ENCODE results near the gene ZDHHC14.

ZDHHC14 gene

DNA sequence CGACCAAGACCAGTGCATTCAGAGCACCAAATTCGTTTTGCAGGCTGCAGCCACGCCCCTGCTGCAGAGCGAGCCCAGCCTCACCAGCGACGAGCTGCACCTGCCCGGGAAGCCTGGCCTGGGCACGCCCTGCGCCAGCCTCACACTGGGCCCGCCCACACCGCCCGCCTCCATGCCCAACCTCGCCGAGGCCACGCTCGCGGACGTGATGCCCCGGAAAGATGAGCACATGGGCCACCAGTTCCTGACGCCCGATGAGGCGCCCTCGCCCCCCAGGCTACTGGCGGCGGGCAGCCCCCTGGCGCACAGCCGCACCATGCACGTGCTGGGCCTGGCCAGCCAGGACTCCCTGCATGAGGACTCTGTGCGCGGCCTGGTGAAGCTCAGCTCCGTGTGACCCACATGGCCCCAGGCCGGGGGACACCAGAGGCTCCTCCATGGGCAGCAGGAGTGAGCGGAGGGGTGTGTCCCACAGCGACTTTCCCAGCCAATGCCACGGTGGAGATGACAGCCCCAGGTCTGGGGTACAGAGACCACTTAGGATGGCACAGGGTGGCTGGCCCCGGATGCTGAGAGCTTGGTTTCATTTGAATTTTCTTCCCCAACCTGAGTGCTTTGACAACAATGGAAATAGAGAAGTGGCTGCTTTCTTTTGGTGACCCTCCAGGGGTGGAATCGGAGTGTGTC is 291.9 kb downstream of the ZDHHC14 start:
- Histone ChIP-seq H3K4me3 (ENCODE audit: low read length in 2 of 2) (no peak overlapping the region), H3K27ac (ENCODE audit: low read length) (no peak overlapping the region), H3K27me3 (ENCODE audit: control insufficient read depth in 1 of 2, insufficient read depth in 2 of 2, low read length in 2 of 2) (no peaks in the 10 kb centered on the region), H3K9me3 (ENCODE audit: control insufficient read depth in 2 of 2, low read length in 2 of 2) (no peaks in the 10 kb centered on the region), H3K4me1 (ENCODE audit: control insufficient read depth, insufficient read depth, low read length) (peaks cover 13% of the 10 kb centered on the region), H3K36me3 (ENCODE audit: control insufficient read depth in 2 of 2, insufficient read depth in 2 of 2, low read length in 2 of 2) (no peaks in the 10 kb centered on the region), H3K9ac (ENCODE audit: low read length in 2 of 2) (no peak overlapping the region)

GRCh38 chr6:157673596-157673995 is 292.6 kb downstream of the ZDHHC14 start:
- Histone ChIP-seq H3K4me1 (ENCODE audit: control insufficient read depth, insufficient read depth, low read length) (peaks cover 13% of the 10 kb centered on the region), H3K9ac (ENCODE audit: low read length in 2 of 2) (no peak overlapping the region), H3K4me3 (ENCODE audit: low read length in 2 of 2) (no peak overlapping the region), H3K36me3 (ENCODE audit: control insufficient read depth in 2 of 2, insufficient read depth in 2 of 2, low read length in 2 of 2) (no peaks in the 10 kb centered on the region), H3K27me3 (ENCODE audit: control insufficient read depth in 1 of 2, insufficient read depth in 2 of 2, low read length in 2 of 2) (no peaks in the 10 kb centered on the region), H3K27ac (ENCODE audit: low read length) (no peak overlapping the region), H3K9me3 (ENCODE audit: control insufficient read depth in 2 of 2, low read length in 2 of 2) (peaks cover 0 to 5% of the 10 kb centered on the region in 2 donors)

GRCh38 chr6:157674061-157674460 is 293.1 kb downstream of the ZDHHC14 start:
- Histone ChIP-seq H3K27me3 (ENCODE audit: control insufficient read depth in 1 of 2, insufficient read depth in 2 of 2, low read length in 2 of 2) (no peaks in the 10 kb centered on the region), H3K27ac (ENCODE audit: low read length) (no peak overlapping the region), H3K9me3 (ENCODE audit: control insufficient read depth in 2 of 2, low read length in 2 of 2) (peaks cover 0 to 5% of the 10 kb centered on the region in 2 donors), H3K4me1 (ENCODE audit: control insufficient read depth, insufficient read depth, low read length) (peaks cover 9% of the 10 kb centered on the region), H3K36me3 (ENCODE audit: control insufficient read depth in 2 of 2, insufficient read depth in 2 of 2, low read length in 2 of 2) (no peaks in the 10 kb centered on the region), H3K9ac (ENCODE audit: low read length in 2 of 2) (no peak overlapping the region), H3K4me3 (ENCODE audit: low read length in 2 of 2) (no peak overlapping the region)

- no peak overlapping the region for H3K4me3 ChIP-seq (ENCODE audit: low read length in 2 of 2)
- no peaks in the 10 kb centered on the region for H3K4me1 ChIP-seq (ENCODE audit: control insufficient read depth, insufficient read depth, low read length)
- H3K9ac ChIP-seq (ENCODE audit: low read length in 2 of 2) = no peak overlapping the region
- peaks cover 0 to 5% of the 10 kb centered on the region in 2 donors for H3K9me3 ChIP-seq (ENCODE audit: control insufficient read depth in 2 of 2, low read length in 2 of 2)
- no peaks in the 10 kb centered on the region for H3K27me3 ChIP-seq (ENCODE audit: control insufficient read depth in 1 of 2, insufficient read depth in 2 of 2, low read length in 2 of 2)
- H3K27ac ChIP-seq (ENCODE audit: low read length) = no peak overlapping the region
- no peaks in the 10 kb centered on the region for H3K36me3 ChIP-seq (ENCODE audit: control insufficient read depth in 2 of 2, insufficient read depth in 2 of 2, low read length in 2 of 2)
These were observed 294.8 kb downstream of the ZDHHC14 start for GRCh38 chr6:157675831-157676230.

- no peak overlapping the region for H3K27ac ChIP-seq (ENCODE audit: low read length)
- no peak overlapping the region for H3K4me3 ChIP-seq (ENCODE audit: low read length in 2 of 2)
- no peak overlapping the region for H3K9ac ChIP-seq (ENCODE audit: low read length in 2 of 2)
- no peaks in the 10 kb centered on the region for H3K36me3 ChIP-seq (ENCODE audit: control insufficient read depth in 2 of 2, insufficient read depth in 2 of 2, low read length in 2 of 2)
- H3K27me3 ChIP-seq (ENCODE audit: control insufficient read depth in 1 of 2, insufficient read depth in 2 of 2, low read length in 2 of 2) = no peaks in the 10 kb centered on the region
- no peaks in the 10 kb centered on the region for H3K4me1 ChIP-seq (ENCODE audit: control insufficient read depth, insufficient read depth, low read length)
- peaks cover 0 to 5% of the 10 kb centered on the region in 2 donors for H3K9me3 ChIP-seq (ENCODE audit: control insufficient read depth in 2 of 2, low read length in 2 of 2)
These were observed 295.3 kb downstream of the ZDHHC14 start for GRCh38 chr6:157676241-157676640.

GRCh38 chr6:157677235-157677634 is 296.2 kb downstream of the ZDHHC14 start:
- Histone ChIP-seq H3K36me3 (ENCODE audit: control insufficient read depth in 2 of 2, insufficient read depth in 2 of 2, low read length in 2 of 2) (no peaks in the 10 kb centered on the region), H3K9ac (ENCODE audit: low read length in 2 of 2) (no peak overlapping the region), H3K27ac (ENCODE audit: low read length) (no peak overlapping the region), H3K27me3 (ENCODE audit: control insufficient read depth in 1 of 2, insufficient read depth in 2 of 2, low read length in 2 of 2) (no peaks in the 10 kb centered on the region), H3K9me3 (ENCODE audit: control insufficient read depth in 2 of 2, low read length in 2 of 2) (peaks cover 0 to 5% of the 10 kb centered on the region in 2 donors), H3K4me3 (ENCODE audit: low read length in 2 of 2) (no peak overlapping the region), H3K4me1 (ENCODE audit: control insufficient read depth, insufficient read depth, low read length) (no peaks in the 10 kb centered on the region)

DNA sequence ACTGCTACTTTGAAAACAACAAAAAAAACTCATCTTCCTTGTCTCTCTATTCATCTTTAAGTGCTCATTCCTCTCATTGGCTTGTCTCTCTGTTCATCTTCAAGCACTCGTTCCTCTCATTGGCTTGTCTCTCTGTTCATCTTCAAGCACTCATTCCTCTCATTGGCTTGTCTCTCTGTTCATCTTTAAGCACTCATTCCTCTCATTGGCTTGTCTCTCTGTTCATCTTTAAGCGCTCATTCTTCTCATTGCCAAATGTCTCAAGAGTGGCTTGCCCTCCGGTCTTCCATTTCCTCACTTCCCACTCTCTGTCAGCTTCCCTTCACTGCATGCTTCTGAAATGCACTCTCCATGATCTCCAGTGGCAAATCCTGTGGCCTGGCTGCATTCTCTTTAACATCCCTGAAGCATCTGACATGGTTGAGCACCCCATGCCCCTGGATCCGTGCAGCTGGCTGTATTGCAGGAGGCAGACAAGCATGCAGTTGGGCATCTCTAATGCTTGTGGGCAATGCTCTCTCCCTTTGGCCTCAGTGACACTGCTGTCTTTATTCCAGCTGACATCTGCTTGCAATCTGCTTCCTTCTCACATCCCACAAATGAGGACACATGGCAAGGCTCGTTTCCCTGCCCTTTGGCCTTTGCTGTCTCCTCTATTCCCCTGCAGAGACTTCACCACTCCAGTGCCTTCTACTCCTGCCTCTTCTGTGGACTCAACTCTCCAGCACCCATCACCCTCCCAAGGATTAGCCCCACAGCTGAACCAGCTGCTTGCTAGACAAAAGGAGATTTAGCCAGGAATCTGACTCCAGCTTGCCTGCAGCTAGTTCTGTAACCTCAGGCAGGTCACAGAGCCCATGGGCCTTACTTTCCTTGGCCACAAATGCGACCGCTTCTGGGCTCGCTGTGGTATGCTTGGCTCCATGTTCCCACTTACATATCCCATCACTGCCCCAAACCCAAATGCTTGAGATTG is 298.9 kb downstream of the ZDHHC14 start:
- no peaks in the 10 kb centered on the region for H3K4me1 ChIP-seq (ENCODE audit: control insufficient read depth, insufficient read depth, low read length)
- no peak overlapping the region for H3K27ac ChIP-seq (ENCODE audit: low read length)
- no peaks in the 10 kb centered on the region for H3K36me3 ChIP-seq (ENCODE audit: control insufficient read depth in 2 of 2, insufficient read depth in 2 of 2, low read length in 2 of 2)
- H3K27me3 ChIP-seq (ENCODE audit: control insufficient read depth in 1 of 2, insufficient read depth in 2 of 2, low read length in 2 of 2) = peaks cover 0 to 2% of the 10 kb centered on the region in 2 donors
- H3K9ac ChIP-seq (ENCODE audit: low read length in 2 of 2) = no peak overlapping the region
- peaks cover 0 to 5% of the 10 kb centered on the region in 2 donors for H3K9me3 ChIP-seq (ENCODE audit: control insufficient read depth in 2 of 2, low read length in 2 of 2)
- H3K4me3 ChIP-seq (ENCODE audit: low read length in 2 of 2) = no peak overlapping the region

DNA sequence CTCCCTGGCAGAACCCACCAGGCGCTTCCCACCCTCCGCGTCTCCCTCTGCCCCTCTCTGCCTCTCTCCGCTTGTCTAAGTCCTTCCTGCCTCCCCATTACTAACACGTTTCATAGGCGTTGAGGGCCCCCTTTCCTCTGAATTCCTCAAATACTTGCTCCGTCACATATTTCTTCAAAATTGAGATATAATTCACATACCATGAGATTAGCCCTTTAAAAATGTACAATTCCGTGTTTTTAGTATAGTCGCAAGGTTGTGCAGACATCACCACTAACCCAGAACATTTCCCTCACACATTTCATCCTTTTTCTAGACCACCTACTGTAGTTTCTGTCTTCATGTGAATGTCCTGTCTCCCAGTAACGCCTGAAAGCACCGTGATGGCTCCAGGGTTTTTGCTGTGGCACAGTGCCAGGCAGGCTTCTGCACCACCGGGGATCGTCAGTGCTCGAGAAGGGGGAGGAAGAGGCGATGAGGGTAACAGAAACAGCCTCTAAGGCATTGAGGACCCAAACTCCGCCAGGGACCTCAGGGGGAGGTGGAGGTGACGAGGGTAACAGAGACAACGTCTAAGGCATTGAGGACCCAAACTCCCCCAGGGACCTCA is 300.2 kb downstream of the ZDHHC14 start:
- peaks cover 0 to 2% of the 10 kb centered on the region in 2 donors for H3K27me3 ChIP-seq (ENCODE audit: control insufficient read depth in 1 of 2, insufficient read depth in 2 of 2, low read length in 2 of 2)
- no peak overlapping the region for H3K4me3 ChIP-seq (ENCODE audit: low read length in 2 of 2)
- no peak overlapping the region for H3K9ac ChIP-seq (ENCODE audit: low read length in 2 of 2)
- H3K4me1 ChIP-seq (ENCODE audit: control insufficient read depth, insufficient read depth, low read length) = no peaks in the 10 kb centered on the region
- H3K36me3 ChIP-seq (ENCODE audit: control insufficient read depth in 2 of 2, insufficient read depth in 2 of 2, low read length in 2 of 2) = no peaks in the 10 kb centered on the region
- no peak overlapping the region for H3K27ac ChIP-seq (ENCODE audit: low read length)
- H3K9me3 ChIP-seq (ENCODE audit: control insufficient read depth in 2 of 2, low read length in 2 of 2) = peaks cover 0 to 5% of the 10 kb centered on the region in 2 donors

GRCh38 chr6:157682856-157683481 is 302.0 kb downstream of the ZDHHC14 start:
- H3K27ac ChIP-seq (ENCODE audit: low read length) = no peak overlapping the region
- H3K27me3 ChIP-seq (ENCODE audit: control insufficient read depth in 1 of 2, insufficient read depth in 2 of 2, low read length in 2 of 2) = peaks cover 0 to 2% of the 10 kb centered on the region in 2 donors
- H3K9ac ChIP-seq (ENCODE audit: low read length in 2 of 2) = no peak overlapping the region
- H3K4me3 ChIP-seq (ENCODE audit: low read length in 2 of 2) = no peak overlapping the region
- H3K36me3 ChIP-seq (ENCODE audit: control insufficient read depth in 2 of 2, insufficient read depth in 2 of 2, low read length in 2 of 2) = no peaks in the 10 kb centered on the region
- H3K4me1 ChIP-seq (ENCODE audit: control insufficient read depth, insufficient read depth, low read length) = no peaks in the 10 kb centered on the region
- peaks cover 0 to 5% of the 10 kb centered on the region in 2 donors for H3K9me3 ChIP-seq (ENCODE audit: control insufficient read depth in 2 of 2, low read length in 2 of 2)

DNA sequence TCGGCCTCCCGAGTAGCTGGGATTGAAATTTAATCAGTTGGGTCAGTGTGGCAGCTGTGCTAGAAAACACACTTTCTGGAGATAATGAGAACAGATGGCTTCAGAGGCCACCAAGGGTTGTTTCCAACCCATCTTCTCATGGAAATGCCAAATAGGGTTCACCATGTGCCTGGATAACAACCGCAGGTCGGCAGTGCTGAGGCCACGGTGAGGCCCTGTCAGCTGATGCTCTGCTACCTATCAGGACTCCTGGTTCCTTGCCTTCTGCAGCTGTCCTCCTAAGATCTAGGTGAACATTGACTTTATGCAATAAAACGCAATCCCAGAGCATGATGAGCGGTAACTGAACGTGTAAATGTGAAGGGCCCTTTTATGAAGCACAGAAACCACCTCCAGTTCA is 302.7 kb downstream of the ZDHHC14 start:
- no peaks in the 10 kb centered on the region for H3K9me3 ChIP-seq (ENCODE audit: control insufficient read depth in 2 of 2, low read length in 2 of 2)
- no peak overlapping the region for H3K9ac ChIP-seq (ENCODE audit: low read length in 2 of 2)
- no peaks in the 10 kb centered on the region for H3K4me1 ChIP-seq (ENCODE audit: control insufficient read depth, insufficient read depth, low read length)

More for the DNA sequence above, 302.7 kb downstream of the ZDHHC14 start:
- peaks cover 2 to 5% of the 10 kb centered on the region in 2 donors for H3K27me3 ChIP-seq (ENCODE audit: control insufficient read depth in 1 of 2, insufficient read depth in 2 of 2, low read length in 2 of 2)
- no peak overlapping the region for H3K27ac ChIP-seq (ENCODE audit: low read length)
- no peaks in the 10 kb centered on the region for H3K36me3 ChIP-seq (ENCODE audit: control insufficient read depth in 2 of 2, insufficient read depth in 2 of 2, low read length in 2 of 2)
- no peak overlapping the region for H3K4me3 ChIP-seq (ENCODE audit: low read length in 2 of 2)
